Activated CD4-positive, alpha-beta T cell treated with anti-CD3 and anti-CD28 coated beads for 1 hour (primary cell): ENCODE results near the gene FAM114A1.

Source experiments
- DNase-seq: peaks from one replicate; pipeline ENCODE4 v3.0.0-alpha.2; 2020

Gene FAM114A1

GRCh38 chr4:38867478-38868058, at the start of gene FAM114A1:
Gene FAM114A1 (plus strand): TSS chr4:38867806. CDS start chr4:38878079, 10,273 bp downstream.
- no peak for DNase-seq

GRCh38 chr4:38818441-38818976, 49.1 kb upstream of the FAM114A1 start:
- no peak for DNase-seq

GRCh38 chr4:38819569-38819968, 48.0 kb upstream of the FAM114A1 start:
- no peak for DNase-seq

GRCh38 chr4:38820329-38821061, 47.1 kb upstream of the FAM114A1 start:
- DNase-seq: no peak

GRCh38 chr4:38821739-38822138, 45.9 kb upstream of the FAM114A1 start:
- no peak for DNase-seq

GRCh38 chr4:38822748-38823303, 44.8 kb upstream of the FAM114A1 start:
- no peak for DNase-seq

GRCh38 chr4:38823766-38824165, 43.8 kb upstream of the FAM114A1 start:
- no peak for DNase-seq

GRCh38 chr4:38829237-38829636, 38.4 kb upstream of the FAM114A1 start:
- no peak for DNase-seq

GRCh38 chr4:38831653-38832052, 36.0 kb upstream of the FAM114A1 start:
- no peak for DNase-seq

- no peak for DNase-seq
Observed at GRCh38 chr4:38832206-38832605, 35.4 kb upstream of the FAM114A1 start.

- no peak for DNase-seq
Observed at GRCh38 chr4:38832624-38833528, 34.7 kb upstream of the FAM114A1 start.

GRCh38 chr4:38834570-38834969, 33.0 kb upstream of the FAM114A1 start:
- DNase-seq: no peak

- no peak for DNase-seq
Observed at GRCh38 chr4:38837334-38837733, 30.3 kb upstream of the FAM114A1 start.

GRCh38 chr4:38837849-38838248, 29.8 kb upstream of the FAM114A1 start:
- DNase-seq: no peak

- no peak for DNase-seq
Observed at GRCh38 chr4:38842994-38843393, 24.6 kb upstream of the FAM114A1 start.

- DNase-seq: no peak
Observed at GRCh38 chr4:38846015-38846414, 21.6 kb upstream of the FAM114A1 start.

GRCh38 chr4:38855466-38855865, 12.1 kb upstream of the FAM114A1 start:
- DNase-seq: no peak

- DNase-seq: no peak
Observed at GRCh38 chr4:38856046-38856445, 11.6 kb upstream of the FAM114A1 start.

- peak; percentile 29 for DNase-seq
Observed at GRCh38 chr4:38856524-38857337, 10.9 kb upstream of the FAM114A1 start, which contains the start of gene TLR6. Gene TLR6 (minus strand): TSS chr4:38856817. CDS start chr4:38829473, 27,344 bp downstream.

- no peak for DNase-seq
Observed at GRCh38 chr4:38857354-38858096, 10.1 kb upstream of the FAM114A1 start.

- no peak for DNase-seq
Observed at GRCh38 chr4:38858097-38858420, 9.5 kb upstream of the FAM114A1 start.
